KMS-11 (cell line): ENCODE data around the gene ANKHD1.
"Not testable (repeated sequence)": the region's sequence is repeated elsewhere in the genome, so short reads cannot be mapped to it uniquely, and the experiment has no call there.

Experiments
- H2AFZ ChIP-seq: fragments of 200-600 bp; sonication (generic); 2 replicates; pipeline ENCODE4 v1.6.1; 2016; ENCODE audit warnings: antibody characterized with exemption, mixed run types, low read depth
- H3K27ac ChIP-seq: fragments of 200-600 bp; sonication (generic); 2 replicates; pipeline ENCODE4 v1.6.1; 2016; ENCODE audit warnings: mild to moderate bottlenecking, mixed run types
- H3K27me3 ChIP-seq: fragments of 200-600 bp; sonication (generic); 2 replicates; pipeline ENCODE4 v1.6.1; 2017; ENCODE audit warnings: mild to moderate bottlenecking, low read depth, mixed run types, moderate library complexity; ENCODE audit not compliant: insufficient read depth
- H3K36me3 ChIP-seq: fragments of 200-600 bp; sonication (generic); 2 replicates; pipeline ENCODE4 v1.6.1; 2017; ENCODE audit warnings: mild to moderate bottlenecking, mixed run types; ENCODE audit not compliant: insufficient read depth
- H3K4me1 ChIP-seq: fragments of 200-600 bp; sonication (generic); 2 replicates; pipeline ENCODE4 v1.6.1; 2016; ENCODE audit warnings: mild to moderate bottlenecking, low read depth, mixed run types; ENCODE audit not compliant: poor library complexity, severe bottlenecking
- H3K4me2 ChIP-seq: fragments of 200-600 bp; sonication (generic); 2 replicates; pipeline ENCODE4 v1.7.0; 2016; ENCODE audit warnings: mild to moderate bottlenecking, mixed run types
- H3K4me3 ChIP-seq: fragments of 200-600 bp; sonication (generic); IDR thresholded peaks from 2 replicates; pipeline ENCODE4 v1.6.1; 2017; ENCODE audit warnings: low read depth, low read length, mixed read lengths; ENCODE audit not compliant: insufficient read depth
- H3K79me2 ChIP-seq: fragments of 200-600 bp; sonication (generic); 2 replicates; pipeline ENCODE4 v1.6.1; 2016; ENCODE audit warnings: low read depth, mixed run types; ENCODE audit not compliant: insufficient read depth
- H3K9ac ChIP-seq: fragments of 200-600 bp; sonication (generic); 2 replicates; pipeline ENCODE4 v1.6.1; 2016; ENCODE audit warnings: mild to moderate bottlenecking, mixed run types
- H4K20me1 ChIP-seq: fragments of 200-600 bp; sonication (generic); 2 replicates; pipeline ENCODE4 v1.6.1; 2016; ENCODE audit warnings: mild to moderate bottlenecking, mixed run types; ENCODE audit not compliant: insufficient read depth
- TF ChIP-seq, protein P1 (sequence below): fragments of 200-600 bp; sonication (generic); conservative IDR thresholded peaks from 2 replicates; pipeline ENCODE4 v1.6.1; 2017; ENCODE audit warnings: low read depth, mild to moderate bottlenecking, antibody characterized with exemption, low read length, moderate library complexity, mixed read lengths

ANKHD1 gene

DNA sequence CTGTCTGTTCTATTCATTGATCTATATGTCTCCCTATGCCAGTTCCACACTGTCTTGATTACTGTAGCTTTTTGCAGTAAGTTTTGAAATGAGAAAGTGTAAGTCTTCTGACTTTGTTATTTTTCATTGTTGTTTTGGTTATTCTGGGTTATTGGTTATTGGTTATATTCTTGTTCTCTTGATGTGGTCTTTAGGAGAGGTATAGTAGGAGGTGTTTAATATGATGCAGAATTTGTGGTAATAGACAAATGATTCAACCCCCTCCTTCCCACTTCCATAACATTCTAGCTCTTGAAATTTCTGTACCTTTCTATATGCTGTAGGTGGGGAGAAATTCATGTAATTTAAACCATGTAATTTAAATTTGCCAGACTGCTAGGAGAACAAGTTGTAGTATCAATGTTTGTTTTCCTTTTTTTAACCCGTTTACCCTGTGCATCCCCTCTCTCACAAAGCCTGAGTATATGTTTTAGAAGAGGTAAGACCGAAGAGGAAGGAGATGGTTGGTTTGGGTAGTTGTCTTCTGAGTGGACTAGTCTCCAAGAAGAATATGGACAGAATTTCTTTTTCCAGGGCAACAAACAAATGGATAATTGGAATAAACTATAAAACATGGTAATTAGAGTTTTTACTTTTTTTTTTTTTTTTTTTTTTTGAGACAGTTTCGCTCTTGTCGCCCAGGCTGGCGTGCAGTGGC is 19.2 kb downstream of the ANKHD1 start:
- Histone ChIP-seq H3K36me3 (no peaks in the 10 kb centered on the region), H3K4me1 (no peaks in the 10 kb centered on the region)

GRCh38 chr5:140421375-140421774 is 19.7 kb downstream of the ANKHD1 start:
- H3K27ac ChIP-seq, H3K4me2 ChIP-seq, H3K27me3 ChIP-seq, H2AFZ ChIP-seq, H3K4me1 ChIP-seq, H3K9ac ChIP-seq, H3K36me3 ChIP-seq, H3K4me3 ChIP-seq: not testable (repeated sequence)
- peaks cover 89% of the 10 kb centered on the region for H3K79me2 ChIP-seq
- peaks cover 14% of the 10 kb centered on the region for H4K20me1 ChIP-seq

More for the DNA sequence above, 19.2 kb downstream of the ANKHD1 start:
- H3K79me2 ChIP-seq, result peaks cover 91% of the 10 kb centered on the region
- H3K4me2 ChIP-seq, result no peak overlapping the region
- no peak overlapping the region for H3K27ac ChIP-seq
- no peak overlapping the region for H2AFZ ChIP-seq
- H4K20me1 ChIP-seq, result peaks cover 14% of the 10 kb centered on the region
- TF ChIP-seq, protein P1, sequence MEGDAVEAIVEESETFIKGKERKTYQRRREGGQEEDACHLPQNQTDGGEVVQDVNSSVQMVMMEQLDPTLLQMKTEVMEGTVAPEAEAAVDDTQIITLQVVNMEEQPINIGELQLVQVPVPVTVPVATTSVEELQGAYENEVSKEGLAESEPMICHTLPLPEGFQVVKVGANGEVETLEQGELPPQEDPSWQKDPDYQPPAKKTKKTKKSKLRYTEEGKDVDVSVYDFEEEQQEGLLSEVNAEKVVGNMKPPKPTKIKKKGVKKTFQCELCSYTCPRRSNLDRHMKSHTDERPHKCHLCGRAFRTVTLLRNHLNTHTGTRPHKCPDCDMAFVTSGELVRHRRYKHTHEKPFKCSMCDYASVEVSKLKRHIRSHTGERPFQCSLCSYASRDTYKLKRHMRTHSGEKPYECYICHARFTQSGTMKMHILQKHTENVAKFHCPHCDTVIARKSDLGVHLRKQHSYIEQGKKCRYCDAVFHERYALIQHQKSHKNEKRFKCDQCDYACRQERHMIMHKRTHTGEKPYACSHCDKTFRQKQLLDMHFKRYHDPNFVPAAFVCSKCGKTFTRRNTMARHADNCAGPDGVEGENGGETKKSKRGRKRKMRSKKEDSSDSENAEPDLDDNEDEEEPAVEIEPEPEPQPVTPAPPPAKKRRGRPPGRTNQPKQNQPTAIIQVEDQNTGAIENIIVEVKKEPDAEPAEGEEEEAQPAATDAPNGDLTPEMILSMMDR, result no peak
- no peak overlapping the region for H3K9ac ChIP-seq
- H3K27me3 ChIP-seq, result no peaks in the 10 kb centered on the region
- no peak overlapping the region for H3K4me3 ChIP-seq

DNA sequence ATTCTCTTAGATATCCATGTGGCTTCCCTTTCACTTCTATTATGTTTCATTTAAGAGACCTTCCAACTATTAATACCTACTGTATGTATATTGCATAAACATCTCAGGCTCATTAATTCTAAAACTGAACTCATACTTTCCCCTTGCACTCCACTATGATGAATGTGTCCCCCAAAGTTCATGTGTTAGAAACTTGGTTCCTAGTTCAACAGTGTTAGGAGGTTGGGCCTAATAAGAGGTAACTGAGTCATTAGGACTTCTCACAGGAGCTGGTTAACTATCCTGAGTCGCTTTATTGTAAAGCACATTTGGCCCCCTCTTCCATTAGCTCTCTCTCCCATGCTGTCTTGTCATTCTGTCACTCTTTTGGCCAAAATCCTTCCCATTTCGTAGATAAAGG is 22.0 kb downstream of the ANKHD1 start:
- Histone ChIP-seq H3K27ac (no peak overlapping the region), H3K79me2 (peaks cover 71% of the 10 kb centered on the region; the same call in 1 of the 2 replicates), H3K36me3 (no peaks in the 10 kb centered on the region), H2AFZ (no peak overlapping the region), H3K27me3 (no peaks in the 10 kb centered on the region), H3K4me1 (no peaks in the 10 kb centered on the region), H3K9ac (no peak overlapping the region), H4K20me1 (peaks cover 14% of the 10 kb centered on the region; the same call in 1 of the 2 replicates), H3K4me3 (no peak overlapping the region), H3K4me2 (no peak overlapping the region)
- TF ChIP-seq, protein P1, result no peak

DNA sequence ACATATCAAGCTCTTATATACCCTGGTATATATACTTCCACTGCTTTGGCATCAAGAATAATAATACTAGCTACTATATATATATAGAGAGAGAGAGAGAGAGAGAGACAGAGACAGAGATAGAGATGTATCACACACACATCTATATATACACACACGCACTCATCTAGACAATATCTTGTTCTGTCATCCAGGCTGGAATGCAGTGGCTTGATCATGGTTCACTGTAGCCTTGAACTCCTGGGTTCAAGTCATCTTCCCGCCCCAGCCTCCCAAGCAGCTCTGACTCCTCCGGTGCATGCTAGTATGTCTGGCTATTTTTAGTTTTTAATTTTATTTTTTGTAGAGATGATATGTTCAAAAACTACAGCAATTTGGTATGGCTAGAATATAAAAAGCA is 22.5 kb downstream of the ANKHD1 start:
- H3K27ac ChIP-seq, result no peak overlapping the region
- TF ChIP-seq, protein P1, result no peak
- H3K9ac ChIP-seq, result no peak overlapping the region
- no peaks in the 10 kb centered on the region for H3K27me3 ChIP-seq
- H3K4me1 ChIP-seq, result no peaks in the 10 kb centered on the region
- no peak overlapping the region for H3K4me2 ChIP-seq
- no peak overlapping the region for H3K4me3 ChIP-seq
- no peaks in the 10 kb centered on the region for H3K36me3 ChIP-seq
- H2AFZ ChIP-seq, result no peak overlapping the region
- peaks cover 14% of the 10 kb centered on the region; the same call in 1 of the 2 replicates for H4K20me1 ChIP-seq
- H3K79me2 ChIP-seq, result peaks cover 65% of the 10 kb centered on the region; the same call in 1 of the 2 replicates

DNA sequence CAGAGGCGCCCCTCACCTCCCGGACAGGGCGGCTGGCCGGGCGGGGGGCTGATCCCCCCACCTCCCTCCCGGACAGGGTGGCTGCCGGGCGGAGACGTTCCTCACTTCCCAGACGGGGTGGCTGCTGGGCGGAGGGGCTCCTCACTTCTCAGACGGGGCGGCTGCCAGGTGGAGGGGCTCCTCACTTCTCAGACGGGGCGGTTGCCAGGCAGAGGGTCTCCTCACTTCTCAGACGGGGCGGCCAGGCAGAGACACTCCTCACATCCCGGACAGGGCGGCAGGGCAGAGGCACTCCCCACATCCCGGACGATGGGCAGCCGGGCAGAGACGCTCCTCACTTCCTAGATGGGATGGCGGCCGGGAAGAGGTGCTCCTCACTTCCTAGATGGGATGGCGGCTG is 26.1 kb downstream of the ANKHD1 start:
- not testable (repeated sequence) for H3K9ac ChIP-seq, H3K4me2 ChIP-seq, H3K27ac ChIP-seq, H3K4me1 ChIP-seq, H3K27me3 ChIP-seq, H4K20me1 ChIP-seq, H3K36me3 ChIP-seq, H3K4me3 ChIP-seq, H2AFZ ChIP-seq
- H3K79me2 ChIP-seq, result peaks cover 53% of the 10 kb centered on the region; the same call in 1 of the 2 replicates
